Panc1 (cell line): ENCODE results near the gene FILIP1L.

Experiments used
- CTCF ChIP-seq: fragments of 450-650 bp; IDR thresholded peaks from 2 replicates; pipeline ENCODE4 v1.5.1; 2017; ENCODE audit warnings: mild to moderate bottlenecking
- TCF7L2 ChIP-seq: IDR thresholded peaks from 2 replicates; pipeline ENCODE4 v1.6.1; 2011; ENCODE audit warnings: mild to moderate bottlenecking, low read depth, low read length, inconsistent platforms

GRCh38 chr3:99837715-99838114 lies 276.6 kb downstream of the FILIP1L start:
- TF ChIP-seq CTCF (no peak), TCF7L2 (no peak)
